CD4-positive, alpha-beta T cell treated with Interleukin-17A for 4 hours (primary cell): ENCODE data around the gene AQP1.

Experiments used
- DNase-seq: peaks from one replicate; pipeline ENCODE4 v3.0.0-alpha.2; 2020; ENCODE audit warnings: mixed read lengths

The AQP1 gene

GRCh38 chr7:30911561-30911969 lies at the start of gene AQP1:
Gene AQP1 (plus strand): TSS chr7:30911853. CDS start chr7:30911910, 57 bp downstream.
- no peak for DNase-seq

- no peak for DNase-seq
Measured at GRCh38 chr7:30862995-30863705, 48.5 kb upstream of the AQP1 start.

- no peak for DNase-seq
Measured at GRCh38 chr7:30863706-30864035, 48.0 kb upstream of the AQP1 start.

- DNase-seq = no peak
Measured at GRCh38 chr7:30864101-30864500, 47.6 kb upstream of the AQP1 start.

- DNase-seq = no peak
Measured at GRCh38 chr7:30865076-30865475, 46.6 kb upstream of the AQP1 start.

GRCh38 chr7:30865821-30866220 lies 45.8 kb upstream of the AQP1 start:
- no peak for DNase-seq

- DNase-seq = no peak
Measured at GRCh38 chr7:30866939-30867338, 44.7 kb upstream of the AQP1 start.

- DNase-seq = no peak
Measured at GRCh38 chr7:30867483-30867882, 44.2 kb upstream of the AQP1 start.

GRCh38 chr7:30869794-30870611 lies 41.6 kb upstream of the AQP1 start:
- DNase-seq = no peak

- no peak for DNase-seq
Measured at GRCh38 chr7:30870821-30871518, 40.7 kb upstream of the AQP1 start.

GRCh38 chr7:30871655-30872054 lies 40.0 kb upstream of the AQP1 start:
- DNase-seq = no peak

GRCh38 chr7:30873207-30873606 lies 38.4 kb upstream of the AQP1 start:
- DNase-seq = no peak

GRCh38 chr7:30873656-30874055 lies 38.0 kb upstream of the AQP1 start:
- no peak for DNase-seq

- DNase-seq = no peak
Measured at GRCh38 chr7:30874656-30875302, 36.9 kb upstream of the AQP1 start.

- DNase-seq = no peak
Measured at GRCh38 chr7:30877015-30877769, 34.5 kb upstream of the AQP1 start.

- no peak for DNase-seq
Measured at GRCh38 chr7:30877993-30878392, 33.7 kb upstream of the AQP1 start.

- DNase-seq = no peak
Measured at GRCh38 chr7:30879139-30880124, 32.2 kb upstream of the AQP1 start.

GRCh38 chr7:30880125-30880720 lies 31.4 kb upstream of the AQP1 start:
- no peak for DNase-seq

- no peak for DNase-seq
Measured at GRCh38 chr7:30880941-30881340, 30.7 kb upstream of the AQP1 start.

GRCh38 chr7:30881448-30881847 lies 30.2 kb upstream of the AQP1 start:
- no peak for DNase-seq

GRCh38 chr7:30884881-30885280 lies 26.8 kb upstream of the AQP1 start:
- no peak for DNase-seq
